G401.6 (cell line): Measurements from ENCODE around the gene NUBPL.
"Not testable (repeated sequence)": the region's sequence is repeated elsewhere in the genome, so short reads cannot be mapped to it uniquely, and the experiment has no call there.

Experiments used
- FAIRE-seq: peaks from 2 replicates; lab custom pipeline; 2012; peaks lifted over from hg19 to GRCh38; lab: Jason Lieb, UNC

NUBPL gene

GRCh38 chr14:31880935-31881334 lies 319.7 kb downstream of the NUBPL start:
- FAIRE-seq: no peak

GRCh38 chr14:31881531-31882310 lies 320.5 kb downstream of the NUBPL start:
- no peak for FAIRE-seq

- no peak for FAIRE-seq
Observed at GRCh38 chr14:31884238-31884637, 323.0 kb downstream of the NUBPL start.

DNA sequence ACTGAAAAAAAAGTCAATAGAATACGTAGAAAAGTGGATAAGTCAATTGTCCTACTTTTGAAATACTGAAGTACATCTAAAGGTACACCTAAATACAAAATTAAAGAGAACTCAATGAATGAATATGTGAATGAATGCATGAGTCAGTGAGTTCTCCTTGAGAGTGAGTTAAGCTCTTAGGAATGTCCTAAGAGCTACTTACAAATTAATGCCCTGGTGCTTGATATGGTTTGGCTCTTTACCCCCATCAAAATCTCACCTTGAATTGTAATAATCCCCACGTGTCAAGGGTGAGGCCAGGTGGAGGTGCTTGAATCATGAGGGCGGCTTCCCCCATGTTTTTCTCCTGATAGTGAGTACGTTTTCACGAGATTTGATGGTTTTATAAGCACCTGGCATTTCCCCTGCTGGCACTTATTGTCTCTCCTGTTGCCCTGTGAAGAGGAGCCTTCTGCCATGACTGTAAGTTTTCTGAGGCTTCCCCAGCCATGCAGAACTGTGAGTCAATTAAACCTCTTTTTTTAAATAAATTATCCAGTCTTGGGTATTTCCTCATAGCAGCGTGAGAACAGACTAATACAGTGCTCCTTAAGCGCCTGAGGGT lies 323.7 kb downstream of the NUBPL start:
- no peak for FAIRE-seq

DNA sequence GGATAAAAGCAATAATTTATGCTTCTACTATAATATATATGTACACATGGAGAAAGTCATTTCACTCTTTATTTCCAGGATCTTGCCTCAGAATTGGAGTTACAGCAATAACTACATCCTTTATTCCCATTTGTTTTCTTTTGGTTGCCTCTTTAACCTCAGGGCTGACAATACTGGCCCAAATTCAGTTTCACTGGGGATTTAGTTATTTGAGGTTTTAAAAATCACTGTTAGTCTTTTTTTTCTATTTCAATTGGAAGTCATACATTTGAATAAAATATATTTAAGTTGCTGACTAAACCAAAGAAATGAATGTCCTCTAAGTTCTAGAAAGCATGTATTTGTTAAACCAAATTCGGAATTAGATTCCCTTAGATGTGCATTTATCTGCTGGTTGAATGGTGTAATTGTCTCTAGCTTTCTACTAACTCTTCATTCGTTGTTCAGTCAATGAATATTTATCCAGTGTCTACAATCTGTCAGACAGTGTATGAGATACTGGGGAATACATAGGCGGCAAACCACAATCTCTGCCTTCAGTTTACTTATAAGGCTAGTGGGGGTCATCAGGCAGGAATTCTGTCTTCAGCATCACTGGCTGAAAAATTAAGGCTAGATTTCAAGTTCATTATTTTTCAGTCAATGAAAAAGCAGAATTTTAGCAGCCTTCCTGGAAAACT lies 325.1 kb downstream of the NUBPL start:
- no peak for FAIRE-seq

DNA sequence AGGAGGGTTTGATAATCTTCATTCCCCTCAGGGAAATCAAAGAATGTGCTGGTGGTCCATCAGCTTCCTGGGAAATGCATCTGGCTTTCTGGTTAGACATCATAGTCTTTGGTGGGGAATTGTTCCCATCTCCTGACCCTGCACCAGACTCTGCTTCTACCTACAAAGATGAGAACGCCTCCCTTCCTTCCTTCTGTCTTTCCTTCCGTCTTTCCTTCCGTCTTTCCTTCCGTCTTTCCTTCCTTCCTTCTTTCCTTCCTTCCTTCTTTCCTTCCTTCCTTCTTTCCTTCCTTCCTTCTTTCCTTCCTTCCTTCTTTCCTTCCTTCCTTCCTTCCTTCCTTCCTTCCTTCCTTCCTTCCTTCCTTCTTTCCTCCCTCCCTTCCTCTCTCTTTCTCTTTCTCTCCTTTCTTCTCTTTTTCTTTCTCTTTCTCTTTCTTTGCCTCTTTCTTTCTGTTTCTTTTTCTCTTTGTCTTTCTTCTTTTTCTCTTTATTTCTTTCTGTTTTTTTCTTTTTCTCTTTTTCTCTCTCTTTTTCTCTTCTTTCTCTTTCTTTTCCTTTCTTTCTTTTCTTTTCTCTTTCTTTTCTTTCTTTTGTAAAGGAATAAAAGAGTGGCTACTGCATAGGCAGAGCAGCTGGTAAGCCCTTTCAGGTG lies 326.9 kb downstream of the NUBPL start:
- no peak for FAIRE-seq

DNA sequence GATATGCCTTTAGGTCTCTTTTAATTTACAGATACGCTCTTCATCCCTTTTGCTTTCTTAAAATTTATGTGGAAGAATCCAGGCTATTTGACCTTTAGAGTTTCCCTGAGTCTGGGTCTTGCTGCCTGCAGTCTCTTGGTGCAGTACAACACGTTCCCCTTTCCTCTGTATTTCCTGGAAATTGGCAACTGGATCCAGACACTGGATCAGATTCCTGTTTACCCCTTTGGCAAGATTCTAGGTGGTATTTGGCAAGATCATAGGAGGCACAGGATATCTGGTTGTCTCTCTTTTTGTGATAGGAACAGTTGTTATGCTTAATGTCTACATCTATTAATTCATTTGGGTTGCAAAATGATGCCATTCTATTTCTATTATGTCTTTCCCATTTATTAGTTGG lies 328.1 kb downstream of the NUBPL start:
- FAIRE-seq: no peak

DNA sequence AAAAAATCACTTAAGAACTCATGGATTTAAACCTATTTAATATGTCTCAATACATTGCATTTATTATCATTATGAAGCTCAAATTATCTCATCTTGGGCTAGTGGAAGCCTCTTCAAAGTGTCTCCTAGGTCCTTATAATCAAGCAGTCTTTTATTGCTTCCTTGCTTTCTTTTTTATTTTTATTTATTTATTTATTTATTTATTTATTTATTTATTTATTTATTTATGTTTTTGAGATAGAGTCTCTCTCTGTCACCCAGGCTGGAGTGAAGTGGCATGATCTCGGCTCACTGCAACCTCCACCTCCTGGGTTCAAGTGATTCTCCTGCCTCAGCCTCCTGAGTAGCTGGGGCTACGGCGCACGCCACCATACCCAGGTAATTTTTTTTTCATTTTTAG lies 329.0 kb downstream of the NUBPL start:
- not testable (repeated sequence) for FAIRE-seq

DNA sequence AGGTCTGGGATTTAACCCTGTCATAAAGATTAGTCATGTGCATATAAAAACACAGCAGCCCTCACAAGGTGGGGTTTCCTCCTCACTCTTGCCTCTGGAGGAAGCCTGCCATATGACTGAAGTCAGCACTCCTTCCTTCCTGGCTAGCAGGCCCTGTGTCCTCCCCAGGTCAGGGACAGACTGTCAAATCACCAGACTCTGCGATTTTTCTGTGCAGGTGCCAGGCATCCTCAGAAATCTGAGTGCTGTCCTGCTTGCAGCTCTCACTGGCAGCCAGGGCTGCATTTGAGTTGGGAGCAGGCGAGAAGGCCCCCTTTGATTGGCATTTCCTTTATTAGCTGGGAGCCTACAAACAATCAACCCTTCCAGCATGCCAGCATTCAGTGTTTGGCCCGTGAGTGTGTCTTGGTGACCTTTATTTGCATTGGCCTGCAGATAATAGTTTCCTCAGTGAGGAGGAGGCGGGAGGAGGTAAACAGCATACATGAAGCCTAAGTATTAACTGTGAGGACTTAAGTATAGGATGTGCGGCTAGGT lies 332.1 kb downstream of the NUBPL start:
- FAIRE-seq: no peak

DNA sequence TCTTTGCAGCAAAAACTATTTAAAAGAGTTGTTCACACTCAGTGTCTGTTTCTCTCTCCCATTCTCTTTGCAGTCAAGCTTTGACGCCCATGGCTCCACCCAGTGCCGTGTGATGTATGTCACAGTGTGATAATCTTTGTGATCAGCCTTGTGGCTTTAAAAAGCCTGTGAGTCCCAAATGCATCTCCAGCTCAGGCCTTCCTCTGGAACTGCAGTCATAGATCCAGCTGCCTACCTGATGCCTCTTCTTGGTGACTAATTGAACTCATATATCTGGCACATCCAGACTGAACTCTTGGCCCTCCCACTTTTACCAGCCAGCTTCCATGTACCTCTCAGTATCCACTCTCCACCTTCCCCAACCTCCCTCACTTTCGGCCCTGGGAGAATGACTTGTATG lies 333.1 kb downstream of the NUBPL start:
- FAIRE-seq: no peak

- FAIRE-seq: no peak
Observed at GRCh38 chr14:31895206-31895605, 334.0 kb downstream of the NUBPL start.

GRCh38 chr14:31895646-31896045 lies 334.4 kb downstream of the NUBPL start:
- FAIRE-seq: no peak

DNA sequence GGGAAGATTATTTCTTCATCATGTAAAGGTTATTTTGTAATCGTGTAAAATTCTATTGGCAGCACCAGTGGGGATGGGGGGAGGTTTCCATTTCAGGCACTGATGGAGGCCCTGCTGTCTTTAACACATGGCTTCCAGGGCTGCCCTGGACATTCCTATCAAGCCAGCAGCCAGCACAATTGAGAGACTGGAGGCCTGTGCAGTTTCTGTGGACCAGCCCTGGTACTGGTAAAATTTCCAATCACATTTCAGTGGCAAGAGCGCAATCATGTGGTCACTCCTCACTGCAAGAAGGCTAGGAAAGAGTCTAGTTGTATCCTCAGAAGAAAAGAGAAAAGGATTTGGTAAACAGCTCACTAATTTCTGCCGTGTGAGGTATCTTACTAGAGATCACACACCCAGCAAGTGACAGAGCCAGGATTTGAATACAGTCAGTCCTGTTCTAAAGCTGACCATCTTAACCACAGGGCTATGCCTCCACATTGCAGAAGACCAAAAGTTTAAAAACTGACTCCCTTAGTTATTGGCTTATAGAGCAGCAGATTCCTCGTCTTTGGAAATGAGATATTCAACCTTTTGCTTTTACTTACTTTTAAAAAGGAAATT lies 336.5 kb downstream of the NUBPL start:
- no peak for FAIRE-seq

DNA sequence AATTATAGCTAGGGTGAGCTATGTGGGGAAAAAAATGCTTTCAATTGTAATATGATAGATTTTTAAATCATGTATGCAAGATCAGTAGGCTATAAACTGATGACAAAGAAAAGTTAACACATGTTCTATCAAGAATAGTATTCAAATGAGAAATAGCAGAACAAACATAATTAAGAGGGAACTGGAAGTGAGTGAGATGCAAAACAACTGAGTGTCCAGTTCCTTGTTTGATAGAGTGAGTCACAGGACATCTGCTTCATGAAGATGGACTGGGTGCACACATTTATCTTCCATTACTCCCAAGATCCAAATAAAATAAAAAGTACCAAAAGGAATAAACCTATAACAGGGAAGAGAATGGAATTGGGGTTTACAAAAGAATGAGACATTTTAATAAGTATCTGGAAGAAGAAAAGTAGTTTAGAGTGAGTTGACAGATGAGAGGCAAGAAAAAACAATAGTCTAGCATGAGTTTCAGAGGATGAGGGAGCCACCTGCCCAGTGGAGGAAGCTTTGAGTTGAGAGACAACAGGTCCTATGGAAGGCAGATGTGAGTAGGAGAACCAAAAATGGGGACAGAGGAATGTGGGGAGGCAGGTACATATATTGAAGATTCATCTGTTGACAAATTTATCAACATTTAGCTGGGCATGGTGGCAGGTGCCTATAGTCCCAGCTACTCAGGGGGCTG lies 337.8 kb downstream of the NUBPL start:
- FAIRE-seq: no peak

GRCh38 chr14:31902002-31902401 lies 340.8 kb downstream of the NUBPL start:
- FAIRE-seq: no peak

GRCh38 chr14:31902945-31903646 lies 341.9 kb downstream of the NUBPL start:
- no peak for FAIRE-seq

DNA sequence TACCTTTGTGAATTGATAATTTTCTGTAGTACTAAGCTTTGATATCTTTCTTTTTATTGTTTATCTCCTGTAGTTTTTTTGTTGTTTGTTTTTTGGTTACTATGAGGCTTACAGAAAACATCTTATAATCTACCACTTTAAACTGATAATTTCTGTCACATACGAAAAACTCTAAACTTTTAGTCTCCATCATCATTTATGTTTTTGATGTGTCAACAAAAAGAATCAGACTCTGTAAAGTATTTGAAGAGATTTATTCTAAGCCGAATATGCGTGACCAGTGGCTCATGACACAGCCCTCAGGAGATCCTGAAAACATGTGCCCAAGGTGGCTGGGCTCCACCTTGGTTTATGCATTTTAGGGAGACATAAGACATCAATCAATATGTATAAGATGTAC lies 348.8 kb downstream of the NUBPL start:
- no peak for FAIRE-seq
